KMS-11 (cell line): ENCODE results near the gene LIMA1.
"Not testable (repeated sequence)": the region's sequence is repeated elsewhere in the genome, so short reads cannot be mapped to it uniquely, and the experiment has no call there.

Experiments used
- H2AFZ ChIP-seq: fragments of 200-600 bp; sonication (generic); 2 replicates; pipeline ENCODE4 v1.6.1; 2016; ENCODE audit warnings: antibody characterized with exemption, mixed run types, low read depth
- H3K27ac ChIP-seq: fragments of 200-600 bp; sonication (generic); 2 replicates; pipeline ENCODE4 v1.6.1; 2016; ENCODE audit warnings: mild to moderate bottlenecking, mixed run types
- H3K27me3 ChIP-seq: fragments of 200-600 bp; sonication (generic); 2 replicates; pipeline ENCODE4 v1.6.1; 2017; ENCODE audit warnings: mild to moderate bottlenecking, low read depth, mixed run types, moderate library complexity; ENCODE audit not compliant: insufficient read depth
- H3K36me3 ChIP-seq: fragments of 200-600 bp; sonication (generic); 2 replicates; pipeline ENCODE4 v1.6.1; 2017; ENCODE audit warnings: mild to moderate bottlenecking, mixed run types; ENCODE audit not compliant: insufficient read depth
- H3K4me1 ChIP-seq: fragments of 200-600 bp; sonication (generic); 2 replicates; pipeline ENCODE4 v1.6.1; 2016; ENCODE audit warnings: mild to moderate bottlenecking, low read depth, mixed run types; ENCODE audit not compliant: poor library complexity, severe bottlenecking
- H3K4me2 ChIP-seq: fragments of 200-600 bp; sonication (generic); 2 replicates; pipeline ENCODE4 v1.7.0; 2016; ENCODE audit warnings: mild to moderate bottlenecking, mixed run types
- H3K4me3 ChIP-seq: fragments of 200-600 bp; sonication (generic); IDR thresholded peaks from 2 replicates; pipeline ENCODE4 v1.6.1; 2017; ENCODE audit warnings: low read depth, low read length, mixed read lengths; ENCODE audit not compliant: insufficient read depth
- H3K79me2 ChIP-seq: fragments of 200-600 bp; sonication (generic); 2 replicates; pipeline ENCODE4 v1.6.1; 2016; ENCODE audit warnings: low read depth, mixed run types; ENCODE audit not compliant: insufficient read depth
- H3K9ac ChIP-seq: fragments of 200-600 bp; sonication (generic); 2 replicates; pipeline ENCODE4 v1.6.1; 2016; ENCODE audit warnings: mild to moderate bottlenecking, mixed run types
- H4K20me1 ChIP-seq: fragments of 200-600 bp; sonication (generic); 2 replicates; pipeline ENCODE4 v1.6.1; 2016; ENCODE audit warnings: mild to moderate bottlenecking, mixed run types; ENCODE audit not compliant: insufficient read depth
- CTCF ChIP-seq: fragments of 200-600 bp; sonication (generic); conservative IDR thresholded peaks from 2 replicates; pipeline ENCODE4 v1.6.1; 2017; ENCODE audit warnings: low read depth, mild to moderate bottlenecking, antibody characterized with exemption, low read length, moderate library complexity, mixed read lengths

Gene LIMA1

GRCh38 chr12:50248883-50249282 lies 34.4 kb downstream of the LIMA1 start:
- H3K27me3 ChIP-seq, result no peaks in the 10 kb centered on the region
- H2AFZ ChIP-seq, result no peak overlapping the region
- no peak overlapping the region for H3K9ac ChIP-seq
- no peaks in the 10 kb centered on the region for H3K36me3 ChIP-seq
- H3K4me3 ChIP-seq, result no peak overlapping the region
- H4K20me1 ChIP-seq, result no peaks in the 10 kb centered on the region
- H3K79me2 ChIP-seq, result no peaks in the 10 kb centered on the region
- TF ChIP-seq CTCF, result no peak
- no peak overlapping the region for H3K4me2 ChIP-seq
- peaks cover 14% of the 10 kb centered on the region for H3K4me1 ChIP-seq
- no peak overlapping the region for H3K27ac ChIP-seq

GRCh38 chr12:50248411-50248810 lies 34.9 kb downstream of the LIMA1 start:
- H4K20me1 ChIP-seq, result no peaks in the 10 kb centered on the region
- no peak overlapping the region for H3K4me2 ChIP-seq
- H3K36me3 ChIP-seq, result no peaks in the 10 kb centered on the region
- no peak overlapping the region for H3K9ac ChIP-seq
- no peaks in the 10 kb centered on the region for H3K27me3 ChIP-seq
- peaks cover 14% of the 10 kb centered on the region for H3K4me1 ChIP-seq
- no peak for TF ChIP-seq CTCF
- no peaks in the 10 kb centered on the region for H3K79me2 ChIP-seq
- no peak overlapping the region for H2AFZ ChIP-seq
- no peak overlapping the region for H3K4me3 ChIP-seq
- no peak overlapping the region for H3K27ac ChIP-seq

- not testable (repeated sequence) for H4K20me1 ChIP-seq, H3K9ac ChIP-seq, H2AFZ ChIP-seq, H3K27ac ChIP-seq, H3K4me2 ChIP-seq, H3K27me3 ChIP-seq, H3K36me3 ChIP-seq, H3K79me2 ChIP-seq, H3K4me3 ChIP-seq
- peaks cover 14% of the 10 kb centered on the region for H3K4me1 ChIP-seq
Measured at GRCh38 chr12:50247665-50248064, 35.7 kb downstream of the LIMA1 start.

GRCh38 chr12:50246873-50247612 lies 36.3 kb downstream of the LIMA1 start:
- Histone ChIP-seq H3K4me2 (no peak overlapping the region), H3K4me3 (no peak overlapping the region), H3K36me3 (no peaks in the 10 kb centered on the region), H4K20me1 (no peaks in the 10 kb centered on the region), H2AFZ (no peak overlapping the region), H3K4me1 (peaks cover 13% of the 10 kb centered on the region), H3K79me2 (no peaks in the 10 kb centered on the region), H3K9ac (no peak overlapping the region), H3K27ac (no peak overlapping the region), H3K27me3 (no peaks in the 10 kb centered on the region)
- TF ChIP-seq CTCF, result no peak

GRCh38 chr12:50246197-50246865 lies 37.0 kb downstream of the LIMA1 start:
- no peak overlapping the region for H3K27ac ChIP-seq
- peaks cover 6% of the 10 kb centered on the region for H3K4me1 ChIP-seq
- no peak for TF ChIP-seq CTCF
- H3K27me3 ChIP-seq, result no peaks in the 10 kb centered on the region
- no peaks in the 10 kb centered on the region for H4K20me1 ChIP-seq
- H3K4me3 ChIP-seq, result no peak overlapping the region
- H3K36me3 ChIP-seq, result no peaks in the 10 kb centered on the region
- no peak overlapping the region for H2AFZ ChIP-seq
- H3K4me2 ChIP-seq, result no peak overlapping the region
- no peaks in the 10 kb centered on the region for H3K79me2 ChIP-seq
- no peak overlapping the region for H3K9ac ChIP-seq
